ENCODE measurements around the gene ACOT8. TPM values are rescaled to one million over a fixed set of nuclear protein-coding genes. Genes with fewer than 3 reads are reported as not detected.

ACOT8 gene
- total RNA-seq, 3 donors from 2014 or later (not counting 1 experiment from before 2014, with no cell fraction given) = 30.5 to 35.4 (median 31.7) TPM

DNA sequence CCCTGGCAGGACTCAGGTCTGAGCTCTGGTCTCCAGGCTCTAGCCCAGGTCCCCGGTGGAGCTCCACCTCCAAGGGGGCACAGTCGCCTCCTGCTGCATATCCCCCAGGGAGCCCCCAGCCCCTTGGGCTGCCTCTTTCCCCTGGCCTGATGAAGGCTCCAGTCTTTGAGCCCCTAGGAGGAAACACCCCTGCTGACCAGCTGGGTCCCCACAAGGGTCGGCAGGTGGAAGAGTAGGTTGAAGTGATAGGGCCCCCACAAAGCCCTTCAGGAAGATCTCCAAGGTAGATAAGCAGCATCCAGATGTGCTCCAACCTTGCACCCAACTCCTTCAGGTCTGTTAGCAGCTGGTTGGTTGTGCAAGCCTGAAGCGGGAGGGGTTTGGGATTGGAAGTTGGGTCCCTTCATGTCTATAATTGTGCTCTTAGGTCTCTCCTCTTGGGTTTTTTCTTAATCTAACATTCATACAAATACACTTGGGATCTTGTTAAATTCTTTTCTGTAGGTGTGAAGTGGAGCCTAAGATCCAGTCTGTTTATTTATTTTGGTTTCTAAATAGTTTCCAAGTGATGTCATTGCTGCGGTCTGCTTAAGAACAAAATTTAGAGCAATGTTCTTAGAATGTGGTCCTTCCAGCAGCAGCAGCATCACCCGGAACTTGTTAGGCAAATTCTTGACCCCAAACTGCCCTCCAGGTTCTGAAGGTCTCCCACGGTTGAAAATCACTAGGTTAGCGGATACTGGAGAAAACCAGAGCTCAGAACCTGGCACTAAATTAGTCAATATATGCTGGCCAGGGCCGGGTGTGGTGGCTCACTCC lies 39.6 kb downstream of the ACOT8 start:
- 85% methylated on average over 8 of the region's 9 CpGs for WGBS (ENCODE audit: insufficient coverage)
- Histone ChIP-seq H3K27me3 (ENCODE audit: control insufficient read depth, insufficient read depth, low read length) (peaks cover under 1% of the 10 kb centered on the region), H3K4me1 (ENCODE audit: control insufficient read depth, insufficient read depth, low read length) (peaks cover 8% of the 10 kb centered on the region), H3K27ac (ENCODE audit: low read length) (no peak overlapping the region), H3K9me3 (ENCODE audit: control insufficient read depth, insufficient read depth, low read length) (no peaks in the 10 kb centered on the region), H3K36me3 (ENCODE audit: control insufficient read depth, insufficient read depth, low read length) (no peaks in the 10 kb centered on the region), H3K4me3 (ENCODE audit: low read length) (no peak overlapping the region)
- Mint-ChIP-seq H3K9me3 (no peaks in the 10 kb centered on the region), H3K4me1 (peaks cover 8 to 9% of the 10 kb centered on the region in 2 donors), H3K27ac (no peak overlapping the region), H3K27me3 (ENCODE audit: low read depth in 2 of 2) (peaks cover 8 to 14% of the 10 kb centered on the region in 2 donors), H3K4me3 (no peak overlapping the region), H3K36me3 (no peaks in the 10 kb centered on the region)
- intact Hi-C loops (cut with micrococcal nuclease) = no loop called here
- ATAC-seq (no peak), DNase-seq (no peak)
- TF ChIP-seq, protein P1, sequence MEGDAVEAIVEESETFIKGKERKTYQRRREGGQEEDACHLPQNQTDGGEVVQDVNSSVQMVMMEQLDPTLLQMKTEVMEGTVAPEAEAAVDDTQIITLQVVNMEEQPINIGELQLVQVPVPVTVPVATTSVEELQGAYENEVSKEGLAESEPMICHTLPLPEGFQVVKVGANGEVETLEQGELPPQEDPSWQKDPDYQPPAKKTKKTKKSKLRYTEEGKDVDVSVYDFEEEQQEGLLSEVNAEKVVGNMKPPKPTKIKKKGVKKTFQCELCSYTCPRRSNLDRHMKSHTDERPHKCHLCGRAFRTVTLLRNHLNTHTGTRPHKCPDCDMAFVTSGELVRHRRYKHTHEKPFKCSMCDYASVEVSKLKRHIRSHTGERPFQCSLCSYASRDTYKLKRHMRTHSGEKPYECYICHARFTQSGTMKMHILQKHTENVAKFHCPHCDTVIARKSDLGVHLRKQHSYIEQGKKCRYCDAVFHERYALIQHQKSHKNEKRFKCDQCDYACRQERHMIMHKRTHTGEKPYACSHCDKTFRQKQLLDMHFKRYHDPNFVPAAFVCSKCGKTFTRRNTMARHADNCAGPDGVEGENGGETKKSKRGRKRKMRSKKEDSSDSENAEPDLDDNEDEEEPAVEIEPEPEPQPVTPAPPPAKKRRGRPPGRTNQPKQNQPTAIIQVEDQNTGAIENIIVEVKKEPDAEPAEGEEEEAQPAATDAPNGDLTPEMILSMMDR (IDR thresholded peaks at IDR 0.05) = no peak

- intact Hi-C loops (cut with micrococcal nuclease) = no loop called here
- ATAC-seq (no peak), DNase-seq (no peak)
- Mint-ChIP-seq H3K4me1 (peaks cover 15% of the 10 kb centered on the region in 2 donors), H3K9me3 (no peaks in the 10 kb centered on the region), H3K27me3 (ENCODE audit: low read depth in 2 of 2) (peaks cover 2 to 9% of the 10 kb centered on the region in 2 donors), H3K4me3 (no peak overlapping the region), H3K36me3 (no peaks in the 10 kb centered on the region), H3K27ac (no peak overlapping the region)
- H3K27me3 ChIP-seq (ENCODE audit: control insufficient read depth, insufficient read depth, low read length) = no peaks in the 10 kb centered on the region
- no peaks in the 10 kb centered on the region for H3K9me3 ChIP-seq (ENCODE audit: control insufficient read depth, insufficient read depth, low read length)
- TF ChIP-seq, protein P1 (IDR thresholded peaks at IDR 0.05) = no peak
- H3K4me1 ChIP-seq (ENCODE audit: control insufficient read depth, insufficient read depth, low read length) = peaks cover 12% of the 10 kb centered on the region
- H3K36me3 ChIP-seq (ENCODE audit: control insufficient read depth, insufficient read depth, low read length) = no peaks in the 10 kb centered on the region
- no peak overlapping the region for H3K27ac ChIP-seq (ENCODE audit: low read length)
- no peak overlapping the region for H3K4me3 ChIP-seq (ENCODE audit: low read length)
- 100% methylated on average over 2 of the region's 3 CpGs for WGBS (ENCODE audit: insufficient coverage)
Measured at GRCh38 chr20:45816951-45817350, 40.2 kb downstream of the ACOT8 start.

- Mint-ChIP-seq H3K36me3 (no peaks in the 10 kb centered on the region), H3K4me1 (peaks cover 16% of the 10 kb centered on the region in 2 donors), H3K27me3 (ENCODE audit: low read depth in 2 of 2) (peaks cover 0 to under 1% of the 10 kb centered on the region in 2 donors), H3K27ac (no peak overlapping the region), H3K9me3 (no peaks in the 10 kb centered on the region), H3K4me3 (no peak overlapping the region)
- peaks cover 19% of the 10 kb centered on the region for H3K36me3 ChIP-seq (ENCODE audit: control insufficient read depth, insufficient read depth, low read length)
- H3K27me3 ChIP-seq (ENCODE audit: control insufficient read depth, insufficient read depth, low read length) = no peaks in the 10 kb centered on the region
- 93% methylated on average over 3 of the region's 3 CpGs for WGBS (ENCODE audit: insufficient coverage)
- no peaks in the 10 kb centered on the region for H3K9me3 ChIP-seq (ENCODE audit: control insufficient read depth, insufficient read depth, low read length)
- H3K27ac ChIP-seq (ENCODE audit: low read length) = no peak overlapping the region
- H3K4me3 ChIP-seq (ENCODE audit: low read length) = no peak overlapping the region
- peaks cover 17% of the 10 kb centered on the region for H3K4me1 ChIP-seq (ENCODE audit: control insufficient read depth, insufficient read depth, low read length)
- intact Hi-C loops (cut with micrococcal nuclease) = loop anchor here (5.0 kb wide), 1 partner anchor 158 kb away; the partner anchor contains the start of gene ZNF335
- TF ChIP-seq, protein P1 (IDR thresholded peaks at IDR 0.05) = no peak
- ATAC-seq (no peak), DNase-seq (no peak)
Measured at GRCh38 chr20:45814314-45814713, 42.9 kb downstream of the ACOT8 start.

All from natural killer cell (primary cell).